IMR-90 (cell line): ENCODE results near the gene PRRG2. TPM values are rescaled to one million over a fixed set of nuclear protein-coding genes. Genes with fewer than 3 reads are reported as not detected.

Source experiments
- ATAC-seq: fragments of 200-7000 bp; cut with Tn5 transposase; 2 replicates; pipeline ENCODE4 v1.9.1; 2020; ENCODE audit warnings: low read depth, mild to moderate bottlenecking, moderate library complexity
- BruUV-seq: library from RNA; stranded (reverse); fragments of 400-500 nt; replicated peaks from 2 replicates; lab custom pipeline; 2021; lab: Mats Ljungman, UMichigan
- CTCF ChIA-PET: fragments of 300-600 bp; formaldehyde crosslinking; extraction: SDS; loops from one replicate; lab custom pipeline; 2021; ENCODE audit warnings: antibody characterized with exemption; lab: Yijun Ruan, JAX
- POLR2A ChIA-PET: fragments of 300-600 bp; sonication (Branson Sonifier 250); formaldehyde crosslinking; loops from one replicate; lab custom pipeline; 2022; ENCODE audit warnings: antibody characterized with exemption; ENCODE audit not compliant: unreplicated experiment; lab: Charles Lee
- DNase-seq: peaks from one replicate; pipeline ENCODE4 v3.0.0; 2013
- H2AFZ ChIP-seq: replicated peaks from 2 replicates; pipeline ENCODE3; 2013; ENCODE audit warnings: low read length, mild to moderate bottlenecking; ENCODE audit not compliant: poor library complexity
- H2AK5ac ChIP-seq: 2 replicates; pipeline ENCODE4 v1.6.1; 2013; ENCODE audit warnings: low read depth, low read length, inconsistent platforms
- H2AK9ac ChIP-seq: replicated peaks from 2 replicates; pipeline ENCODE3; 2013; ENCODE audit warnings: mild to moderate bottlenecking, low read depth, low read length, moderate library complexity; ENCODE audit not compliant: poor library complexity
- H2BK120ac ChIP-seq: 2 replicates; pipeline ENCODE4 v1.6.1; 2013; ENCODE audit warnings: low read depth, low read length, inconsistent platforms
- H2BK15ac ChIP-seq: 3 replicates; pipeline ENCODE4 v1.6.1; 2013; ENCODE audit warnings: low read depth, low read length, inconsistent platforms
- H2BK20ac ChIP-seq: 2 replicates; pipeline ENCODE4 v1.6.1; 2013; ENCODE audit warnings: low read depth, mild to moderate bottlenecking, inconsistent platforms, low read length, moderate library complexity
- H2BK5ac ChIP-seq: 2 replicates; pipeline ENCODE4 v1.6.1; 2013; ENCODE audit warnings: mild to moderate bottlenecking, low read depth, low read length, inconsistent platforms; ENCODE audit not compliant: poor library complexity, severe bottlenecking
- H3K14ac ChIP-seq: replicated peaks from 2 replicates; pipeline ENCODE4 v1.6.1; 2013; ENCODE audit warnings: low read depth, low read length, inconsistent platforms
- H3K18ac ChIP-seq: 2 replicates; pipeline ENCODE4 v1.6.1; 2013; ENCODE audit warnings: low read depth, low read length, control low read depth
- H3K23ac ChIP-seq: 2 replicates; pipeline ENCODE4 v1.6.1; 2013; ENCODE audit warnings: low read depth, low read length, inconsistent platforms
- H3K27ac ChIP-seq: 2 replicates; pipeline ENCODE4 v1.5.1; 2013; ENCODE audit warnings: mild to moderate bottlenecking, control low read depth, low read length; ENCODE audit not compliant: insufficient read depth
- H3K27me3 ChIP-seq: 2 replicates; pipeline ENCODE4 v1.6.1; 2013; ENCODE audit warnings: low read length; ENCODE audit not compliant: control insufficient read depth, insufficient read depth
- H3K36me3 ChIP-seq: 2 replicates; pipeline ENCODE4 v1.6.1; 2013; ENCODE audit warnings: low read length, mixed read lengths; ENCODE audit not compliant: control insufficient read depth, insufficient read depth
- H3K4ac ChIP-seq: 2 replicates; pipeline ENCODE4 v1.6.1; 2013; ENCODE audit warnings: low read depth, low read length, inconsistent platforms
- H3K4me1 ChIP-seq: 2 replicates; pipeline ENCODE4 v1.6.1; 2013; ENCODE audit warnings: low read length, mixed read lengths; ENCODE audit not compliant: control insufficient read depth, insufficient read depth
- H3K4me2 ChIP-seq: 2 replicates; pipeline ENCODE4 v1.6.1; 2013; ENCODE audit warnings: low read depth, mild to moderate bottlenecking, control low read depth, low read length, moderate library complexity
- H3K4me3 ChIP-seq: 2 replicates; pipeline ENCODE4 v1.5.1; 2013; ENCODE audit warnings: low read depth, mild to moderate bottlenecking, control low read depth, low read length, moderate library complexity; ENCODE audit not compliant: insufficient read depth
- H3K56ac ChIP-seq: 2 replicates; pipeline ENCODE4 v1.6.1; 2013; ENCODE audit warnings: low read length, inconsistent platforms; ENCODE audit not compliant: insufficient read depth; ENCODE audit errors: extremely low read depth
- H3K79me1 ChIP-seq, 2 experiments: 2 replicates each; pipeline ENCODE4 v1.6.1; 2013; ENCODE audit warnings: low read length in 2 of 2, inconsistent platforms in 1 of 2, low read depth in 1 of 2
- H3K9ac ChIP-seq: 2 replicates; pipeline ENCODE4 v1.6.1; 2013; ENCODE audit warnings: low read depth, low read length, control low read depth
- H3K9me1 ChIP-seq: 2 replicates; pipeline ENCODE4 v1.6.1; 2013; ENCODE audit warnings: low read length, inconsistent platforms; ENCODE audit not compliant: insufficient read depth
- H3K9me3 ChIP-seq: 2 replicates; pipeline ENCODE4 v1.6.1; 2013; ENCODE audit warnings: low read length; ENCODE audit not compliant: control insufficient read depth, insufficient read depth
- H4K20me1 ChIP-seq: 2 replicates; pipeline ENCODE4 v1.6.1; 2013; ENCODE audit warnings: low read length, inconsistent platforms; ENCODE audit not compliant: insufficient read depth
- H4K5ac ChIP-seq: 2 replicates; pipeline ENCODE4 v1.6.1; 2013; ENCODE audit warnings: mild to moderate bottlenecking, low read depth, low read length, control low read depth
- H4K8ac ChIP-seq, 2 experiments: 2 replicates each; pipeline ENCODE4 v1.6.1; 2013; ENCODE audit warnings: low read depth in 2 of 2, low read length in 2 of 2, control low read depth in 1 of 2, inconsistent platforms in 1 of 2
- H4K91ac ChIP-seq: 2 replicates; pipeline ENCODE4 v1.6.1; 2013; ENCODE audit warnings: low read depth, low read length, inconsistent platforms; ENCODE audit not compliant: insufficient read depth
- BHLHE40 ChIP-seq: fragments of 150-350 bp; IDR thresholded peaks from 2 replicates; pipeline ENCODE4 v1.6.1; 2016; ENCODE audit warnings: mild to moderate bottlenecking, low read depth, low read length
- CEBPB ChIP-seq: IDR thresholded peaks from 2 replicates; pipeline ENCODE4 v1.6.1; 2012; ENCODE audit warnings: low read depth, low read length, improper control_type of control experiment
- CHD1 ChIP-seq: IDR thresholded peaks from 2 replicates; pipeline ENCODE4 v1.6.1; 2012; ENCODE audit warnings: low read depth, low read length, improper control_type of control experiment
- MAFK ChIP-seq: IDR thresholded peaks from 2 replicates; pipeline ENCODE4 v1.6.1; 2012; ENCODE audit warnings: low read depth, low read length, improper control_type of control experiment
- MXI1 ChIP-seq: IDR thresholded peaks from 2 replicates; pipeline ENCODE4 v1.6.1; 2012; ENCODE audit warnings: low read depth, mild to moderate bottlenecking, low read length, moderate library complexity, borderline replicate concordance
- POLR2A ChIP-seq: IDR thresholded peaks from 2 replicates; pipeline ENCODE4 v1.6.1; 2012; ENCODE audit warnings: mild to moderate bottlenecking, low read depth, low read length
- RAD21 ChIP-seq: IDR thresholded peaks from 2 replicates; pipeline ENCODE4 v1.6.1; 2012; ENCODE audit warnings: low read length, improper control_type of control experiment
- RCOR1 ChIP-seq: IDR thresholded peaks from 2 replicates; pipeline ENCODE4 v1.6.1; 2012; ENCODE audit warnings: mild to moderate bottlenecking, low read length, improper control_type of control experiment; ENCODE audit not compliant: insufficient replicate concordance
- RFX5 ChIP-seq: IDR thresholded peaks from 2 replicates; pipeline ENCODE4 v1.8.0; 2012; ENCODE audit warnings: low read depth, mild to moderate bottlenecking, low read length, moderate library complexity
- SMC3 ChIP-seq: fragments of 150-350 bp; IDR thresholded peaks from 2 replicates; pipeline ENCODE4 v1.6.1; 2016; ENCODE audit warnings: low read depth, mild to moderate bottlenecking, antibody characterized with exemption, low read length, moderate library complexity
- WGBS, 2 experiments: methylation state at CpG; one replicate each; pipeline versions ENCODE4 v1.1.5 to v1.1.7; 2013; ENCODE audit warnings: missing lambda C conversion rate in 2 of 2; ENCODE audit not compliant: insufficient read length in 1 of 2; ENCODE audit errors: extremely low coverage in 2 of 2; 5-methylcytosine and 5-hydroxymethylcytosine counted together
- dilution Hi-C: fragments of 300-500 bp; cut with HindIII; formaldehyde crosslinking; loops from one replicate; pipeline ENCODE4 v1.14.3; 2018; ENCODE audit warnings: low sequenced_read_pairs; ENCODE audit not compliant: unreplicated experiment
- in situ Hi-C: fragments of 300-500 bp; cut with MboI; formaldehyde crosslinking; loops from 3 replicates; pipeline ENCODE4 v1.14.3; 2019; ENCODE audit warnings: low sequenced_read_pairs, inconsistent platforms, mixed read lengths
- intact Hi-C: fragments of 100-400 bp; cut with micrococcal nuclease; formaldehyde crosslinking; loops from 2 replicates; pipeline ENCODE4 v1.10.0; 2022
- polyA plus RNA-seq, 3 experiments: library from polyadenylated mRNA; depleted of rRNA; stranded (reverse); fragments of >200 nt; gene quantifications; 2 replicates each; pipeline ENCODE4 v1.2.3, GENCODE V29; 2012; ENCODE audit warnings: low replicate concordance in 1 of 3
- total RNA-seq: library from RNA; depleted of rRNA; stranded (reverse); fragments of >200 nt; gene quantifications from 2 replicates; pipeline ENCODE4 v1.2.3, GENCODE V29; 2012
- TF ChIP-seq, protein P1 (sequence below): conservative IDR thresholded peaks from 2 replicates; pipeline ENCODE4 v1.5.1; 2012; ENCODE audit warnings: mild to moderate bottlenecking, low read depth, low read length, improper control_type of control experiment

The PRRG2 gene
- total and polyA plus RNA-seq, 2 of the 4 experiments (the other 2 are of a cell fraction), result 0.14 to 0.54 TPM

DNA sequence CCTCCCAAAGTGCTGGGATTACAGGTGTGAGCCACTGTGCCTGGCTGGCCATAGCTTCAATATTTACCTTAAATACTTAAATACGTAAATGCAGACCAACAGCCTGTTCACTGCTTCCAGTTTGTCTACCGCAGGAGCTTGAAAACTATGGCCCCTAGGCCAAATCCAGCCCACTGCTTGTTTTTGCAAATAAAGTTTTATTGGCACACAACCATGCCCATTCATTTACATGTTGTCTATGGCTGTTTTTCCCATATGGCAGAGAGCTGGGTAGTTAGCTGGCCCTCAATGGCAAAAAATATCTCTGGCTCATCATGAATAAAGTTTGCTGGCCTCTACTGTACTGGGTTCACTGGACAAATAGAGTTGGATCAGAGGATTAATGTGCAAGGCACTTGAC lies 21.7 kb downstream of the PRRG2 start:
- peaks cover 28 to 66% of the 10 kb centered on the region in 2 experiments for H3K79me1 ChIP-seq
- no peak overlapping the region for H4K5ac ChIP-seq
- H3K9ac ChIP-seq, result no peak overlapping the region
- no TSS peak for BruUV-seq
- WGBS, 2 experiments, result 100% methylated on average over 1 of the region's 2 CpGs; no CpG with 5 or more reads in 1 of the 2 experiments
- no peak overlapping the region for H2BK5ac ChIP-seq
- no peak overlapping the region for H3K14ac ChIP-seq
- H3K36me3 ChIP-seq, result peaks cover 72% of the 10 kb centered on the region
- no peak overlapping the region for H3K23ac ChIP-seq
- H4K20me1 ChIP-seq, result peaks cover 38% of the 10 kb centered on the region
- no peaks in the 10 kb centered on the region for H3K9me3 ChIP-seq
- H3K4me1 ChIP-seq, result no peaks in the 10 kb centered on the region
- POLR2A ChIA-PET, result no interaction called here
- no peak overlapping the region for H3K56ac ChIP-seq
- dilution Hi-C loops (no loop called here), intact Hi-C loops (no loop called here), in situ Hi-C loops (no loop called here)
- no peak overlapping the region for H4K91ac ChIP-seq
- no peak for DNase-seq
- H3K4me3 ChIP-seq, result no peak overlapping the region
- no peak overlapping the region for H2AFZ ChIP-seq
- H2BK120ac ChIP-seq, result no peak overlapping the region
- H2BK15ac ChIP-seq, result no peak overlapping the region
- H4K8ac ChIP-seq, result no peak overlapping the region
- H3K4ac ChIP-seq, result no peak overlapping the region
- H3K9me1 ChIP-seq, result peaks cover 3% of the 10 kb centered on the region
- no peak overlapping the region for H2AK9ac ChIP-seq
- CTCF ChIA-PET, result no interaction called here
- no peaks in the 10 kb centered on the region for H3K27me3 ChIP-seq
- H2AK5ac ChIP-seq, result no peak overlapping the region
- no peak overlapping the region for H3K4me2 ChIP-seq
- no peak for ATAC-seq
- TF ChIP-seq RFX5 (no peak), MXI1 (no peak), RAD21 (no peak), CHD1 (no peak), CEBPB (no peak), BHLHE40 (no peak), POLR2A (no peak), RCOR1 (no peak), SMC3 (no peak), MAFK (no peak)
- TF ChIP-seq, protein P1, sequence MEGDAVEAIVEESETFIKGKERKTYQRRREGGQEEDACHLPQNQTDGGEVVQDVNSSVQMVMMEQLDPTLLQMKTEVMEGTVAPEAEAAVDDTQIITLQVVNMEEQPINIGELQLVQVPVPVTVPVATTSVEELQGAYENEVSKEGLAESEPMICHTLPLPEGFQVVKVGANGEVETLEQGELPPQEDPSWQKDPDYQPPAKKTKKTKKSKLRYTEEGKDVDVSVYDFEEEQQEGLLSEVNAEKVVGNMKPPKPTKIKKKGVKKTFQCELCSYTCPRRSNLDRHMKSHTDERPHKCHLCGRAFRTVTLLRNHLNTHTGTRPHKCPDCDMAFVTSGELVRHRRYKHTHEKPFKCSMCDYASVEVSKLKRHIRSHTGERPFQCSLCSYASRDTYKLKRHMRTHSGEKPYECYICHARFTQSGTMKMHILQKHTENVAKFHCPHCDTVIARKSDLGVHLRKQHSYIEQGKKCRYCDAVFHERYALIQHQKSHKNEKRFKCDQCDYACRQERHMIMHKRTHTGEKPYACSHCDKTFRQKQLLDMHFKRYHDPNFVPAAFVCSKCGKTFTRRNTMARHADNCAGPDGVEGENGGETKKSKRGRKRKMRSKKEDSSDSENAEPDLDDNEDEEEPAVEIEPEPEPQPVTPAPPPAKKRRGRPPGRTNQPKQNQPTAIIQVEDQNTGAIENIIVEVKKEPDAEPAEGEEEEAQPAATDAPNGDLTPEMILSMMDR, result no peak
- H3K18ac ChIP-seq, result no peak overlapping the region
- no peak overlapping the region for H2BK20ac ChIP-seq
- H3K27ac ChIP-seq, result no peak overlapping the region
